ENCODE data around the gene FJX1.
"Not testable (repeated sequence)": the region's sequence is repeated elsewhere in the genome, so short reads cannot be mapped to it uniquely, and the experiment has no call there.

FJX1 gene

DNA sequence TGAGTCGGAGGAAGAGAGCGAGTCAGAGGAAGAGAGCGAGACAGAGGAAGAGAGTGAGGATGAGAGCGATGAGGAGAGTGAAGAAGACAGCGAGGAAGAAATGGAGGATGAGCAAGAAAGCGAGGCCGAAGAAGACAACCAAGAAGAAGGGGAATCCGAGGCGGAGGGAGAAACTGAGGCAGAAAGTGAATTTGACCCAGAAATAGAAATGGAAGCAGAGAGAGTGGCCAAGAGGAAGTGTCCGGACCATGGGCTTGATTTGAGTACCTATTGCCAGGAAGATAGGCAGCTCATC is 45.1 kb downstream of the FJX1 start:
- Histone ChIP-seq H3K36me3 (peaks cover 10% of the 10 kb centered on the region), H3K4me3 (ENCODE audit: low read depth, low read length) (peak overlapping the region; percentile 54), H3K27me3 (ENCODE audit: insufficient read depth, low read depth, severe bottlenecking) (no peaks in the 10 kb centered on the region), H3K27ac (peak overlapping the region; percentile 90), H3K9me3 (ENCODE audit: severe bottlenecking) (peaks cover 7% of the 10 kb centered on the region)
- TF ChIP-seq, protein P1, sequence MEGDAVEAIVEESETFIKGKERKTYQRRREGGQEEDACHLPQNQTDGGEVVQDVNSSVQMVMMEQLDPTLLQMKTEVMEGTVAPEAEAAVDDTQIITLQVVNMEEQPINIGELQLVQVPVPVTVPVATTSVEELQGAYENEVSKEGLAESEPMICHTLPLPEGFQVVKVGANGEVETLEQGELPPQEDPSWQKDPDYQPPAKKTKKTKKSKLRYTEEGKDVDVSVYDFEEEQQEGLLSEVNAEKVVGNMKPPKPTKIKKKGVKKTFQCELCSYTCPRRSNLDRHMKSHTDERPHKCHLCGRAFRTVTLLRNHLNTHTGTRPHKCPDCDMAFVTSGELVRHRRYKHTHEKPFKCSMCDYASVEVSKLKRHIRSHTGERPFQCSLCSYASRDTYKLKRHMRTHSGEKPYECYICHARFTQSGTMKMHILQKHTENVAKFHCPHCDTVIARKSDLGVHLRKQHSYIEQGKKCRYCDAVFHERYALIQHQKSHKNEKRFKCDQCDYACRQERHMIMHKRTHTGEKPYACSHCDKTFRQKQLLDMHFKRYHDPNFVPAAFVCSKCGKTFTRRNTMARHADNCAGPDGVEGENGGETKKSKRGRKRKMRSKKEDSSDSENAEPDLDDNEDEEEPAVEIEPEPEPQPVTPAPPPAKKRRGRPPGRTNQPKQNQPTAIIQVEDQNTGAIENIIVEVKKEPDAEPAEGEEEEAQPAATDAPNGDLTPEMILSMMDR (IDR thresholded peaks at IDR 0.05; ENCODE audit: low read depth, low read length) = no peak
- DNase-seq = no peak

DNA sequence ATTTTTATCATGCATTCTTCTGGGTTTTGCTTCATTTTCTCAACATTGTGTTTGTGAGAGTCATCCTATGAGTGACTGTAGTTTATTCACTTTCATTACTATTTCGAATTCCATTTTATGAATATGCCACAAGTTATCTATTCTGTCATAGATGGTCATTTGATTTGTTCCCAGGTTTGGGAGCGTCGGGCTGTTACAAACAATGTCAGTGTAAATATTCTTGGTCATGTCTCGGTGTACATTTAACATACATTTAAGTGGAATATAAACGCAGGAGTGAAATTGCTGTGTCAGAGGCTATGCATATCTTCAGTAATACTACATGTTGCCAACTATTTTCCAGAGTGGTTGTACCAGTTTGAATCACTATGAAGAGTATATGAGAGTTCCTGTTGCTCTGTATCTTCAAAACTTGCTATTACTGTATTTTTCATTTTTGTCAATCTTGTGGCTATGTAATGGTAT is 46.7 kb downstream of the FJX1 start:
- TF ChIP-seq, protein P1 (IDR thresholded peaks at IDR 0.05; ENCODE audit: low read depth, low read length) = no peak
- H3K27ac ChIP-seq = no peak overlapping the region
- H3K9me3 ChIP-seq (ENCODE audit: severe bottlenecking) = peaks cover 7% of the 10 kb centered on the region
- H3K4me3 ChIP-seq (ENCODE audit: low read depth, low read length) = no peak overlapping the region
- peaks cover 10% of the 10 kb centered on the region for H3K36me3 ChIP-seq
- no peaks in the 10 kb centered on the region for H3K27me3 ChIP-seq (ENCODE audit: insufficient read depth, low read depth, severe bottlenecking)
- DNase-seq = no peak

DNA sequence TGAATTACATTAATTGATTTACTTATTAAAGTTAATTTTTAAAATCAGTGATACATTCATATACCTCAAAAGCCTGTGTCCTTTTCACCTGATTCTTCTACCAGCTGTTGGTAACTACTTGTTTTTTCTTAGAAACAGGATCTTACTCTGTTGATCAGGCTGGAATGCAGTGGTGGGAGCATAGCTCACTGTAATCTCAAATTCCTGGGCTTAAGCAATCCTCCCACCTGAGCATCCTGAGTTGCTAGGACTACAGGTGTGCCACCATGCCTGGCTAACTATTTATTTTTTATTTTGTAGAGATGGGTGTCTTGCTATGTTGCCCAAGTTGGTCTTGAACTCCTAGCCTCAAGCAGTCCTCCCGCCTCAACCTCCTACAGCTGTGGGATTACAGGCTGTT is 49.0 kb downstream of the FJX1 start:
- Histone ChIP-seq H3K9me3 (ENCODE audit: severe bottlenecking) (peaks cover 7% of the 10 kb centered on the region), H3K4me3 (ENCODE audit: low read depth, low read length) (no peak overlapping the region), H3K27me3 (ENCODE audit: insufficient read depth, low read depth, severe bottlenecking) (no peaks in the 10 kb centered on the region), H3K27ac (no peak overlapping the region), H3K36me3 (peaks cover 10% of the 10 kb centered on the region)
- DNase-seq = no peak
- TF ChIP-seq, protein P1 (IDR thresholded peaks at IDR 0.05; ENCODE audit: low read depth, low read length) = no peak

DNA sequence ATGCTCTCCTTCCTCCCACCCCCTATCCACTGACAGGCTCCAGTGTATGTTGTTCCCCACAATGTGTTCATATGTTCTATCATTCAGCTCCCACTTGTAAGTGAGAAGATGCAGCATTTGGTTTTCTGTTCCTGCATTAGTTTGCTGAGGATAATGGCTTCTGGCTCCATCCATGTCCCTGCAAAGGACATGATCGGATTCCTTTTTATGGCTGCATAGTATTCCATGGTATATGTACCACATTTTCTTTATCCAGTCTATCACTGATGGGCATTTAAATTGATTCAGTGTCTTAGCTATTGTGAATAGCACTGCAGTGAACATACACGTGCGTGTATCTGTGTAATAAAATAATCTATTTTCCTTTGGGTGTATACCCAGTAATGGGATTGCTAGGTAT is 50.1 kb downstream of the FJX1 start:
- H3K9me3 ChIP-seq (ENCODE audit: severe bottlenecking); H3K27ac ChIP-seq; H3K27me3 ChIP-seq (ENCODE audit: insufficient read depth, low read depth, severe bottlenecking); DNase-seq; H3K4me3 ChIP-seq (ENCODE audit: low read depth, low read length): not testable (repeated sequence)
- peaks cover 10% of the 10 kb centered on the region for H3K36me3 ChIP-seq

All from WERI-Rb-1 (cell line).